ENCODE results near the gene PRR7.

DNA sequence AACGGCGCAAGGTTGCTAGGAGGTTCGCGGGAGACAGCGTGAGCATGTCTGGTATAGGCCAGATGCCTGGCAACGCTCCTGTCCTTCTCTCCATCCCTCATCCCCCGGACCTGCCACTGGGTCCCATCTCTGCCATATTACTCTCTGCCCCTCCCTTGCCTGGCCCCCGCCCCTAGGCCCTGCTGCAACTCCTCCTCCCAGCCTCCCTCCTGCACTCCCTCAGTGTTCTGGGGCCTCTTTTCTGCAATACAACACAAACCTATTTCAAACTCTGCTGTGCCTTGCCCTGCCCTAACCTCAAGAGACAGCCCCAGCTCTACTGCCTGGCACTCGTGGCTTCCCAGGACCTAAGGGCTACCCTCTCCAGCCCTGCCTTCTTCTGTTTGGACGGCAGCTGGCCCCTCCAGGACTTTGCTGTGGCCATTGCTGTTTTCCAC is 35.8 kb downstream of the PRR7 start:
- TF ChIP-seq POLR2A (IDR thresholded peaks at IDR 0.05; ENCODE audit: low read depth, low read length) (no peak), POLR2AphosphoS5 (IDR thresholded peaks at IDR 0.05; ENCODE audit: low read depth, low read length) (peak; percentile 28; the same call in 1 of the 2 replicates)
